HFF-Myc (cell line): ENCODE measurements around the gene PDE4B.
A peak's percentile ranks its signal among the peaks of the same experiment; 100 is the strongest.

ENCODE experiments used
- DNase-seq: peaks from one replicate; pipeline ENCODE4 v3.0.0-alpha.2; 2011; ENCODE audit warnings: low read depth; ENCODE audit errors: extremely low read depth
- H3K4me3 ChIP-seq: replicated peaks from 2 replicates; pipeline ENCODE4 v1.5.1; 2011; ENCODE audit warnings: low read depth, mild to moderate bottlenecking, control low read depth, low read length
- CTCF ChIP-seq: IDR thresholded peaks from 2 replicates; pipeline ENCODE4 v1.5.1; 2012; ENCODE audit warnings: mild to moderate bottlenecking, low read depth, low read length, control low read depth; ENCODE audit errors: missing control alignments

The PDE4B gene

GRCh38 chr1:66269222-66269621 lies 476.5 kb downstream of the PDE4B start:
- no peak for TF ChIP-seq CTCF
- DNase-seq = no peak
- H3K4me3 ChIP-seq = no peak overlapping the region

- TF ChIP-seq CTCF = no peak
- no peak for DNase-seq
- no peak overlapping the region for H3K4me3 ChIP-seq
Measured at GRCh38 chr1:66270119-66270812, 477.6 kb downstream of the PDE4B start.

- DNase-seq = peak; percentile 97
- TF ChIP-seq CTCF = no peak
- no peak overlapping the region for H3K4me3 ChIP-seq
Measured at GRCh38 chr1:66271216-66271903, 478.7 kb downstream of the PDE4B start.

GRCh38 chr1:66271904-66272254 lies 479.2 kb downstream of the PDE4B start:
- H3K4me3 ChIP-seq = no peak overlapping the region
- DNase-seq = no peak
- TF ChIP-seq CTCF = no peak

- no peak for DNase-seq
- H3K4me3 ChIP-seq = no peak overlapping the region
- TF ChIP-seq CTCF = no peak
Measured at GRCh38 chr1:66273656-66274055, 481.0 kb downstream of the PDE4B start.

GRCh38 chr1:66274634-66275033 lies 481.9 kb downstream of the PDE4B start:
- no peak for DNase-seq
- TF ChIP-seq CTCF = no peak
- H3K4me3 ChIP-seq = no peak overlapping the region
